ENCODE measurements around the gene DKC1. TPM values are rescaled to one million over a fixed set of nuclear protein-coding genes. Genes with fewer than 3 reads are reported as not detected.
A peak's percentile ranks its signal among the peaks of the same experiment; 100 is the strongest.

DKC1 gene
- total and polyA plus RNA-seq, 2 of the 13 experiments (the other 11 are each of a cell fraction or from before 2014, with no cell fraction given), result 61.6 to 102 TPM

- no peak for TF ChIP-seq RERE (CRISPR knock-in tag; IDR thresholded peaks at IDR 0.05; ENCODE audit: low read depth)
- peak; percentile 76 for TF ChIP-seq SP2 (CRISPR knock-in tag; IDR thresholded peaks at IDR 0.05)
- no peak for TF ChIP-seq ZNF607 (CRISPR knock-in tag; IDR thresholded peaks at IDR 0.05; ENCODE audit: borderline replicate concordance)
- TF ChIP-seq ATAD3A (CRISPR knock-in tag; IDR thresholded peaks at IDR 0.05), result no peak
- TF ChIP-seq IKZF4 (CRISPR knock-in tag; IDR thresholded peaks at IDR 0.05; ENCODE audit: borderline replicate concordance, low read depth, not compliant biosample characterization), result no peak
- TF ChIP-seq ZNF570 (CRISPR knock-in tag; IDR thresholded peaks at IDR 0.05; ENCODE audit: borderline replicate concordance), result no peak
- no peak for TF ChIP-seq TGIF2 (CRISPR knock-in tag; IDR thresholded peaks at IDR 0.05)
- TF ChIP-seq MLLT10 (CRISPR knock-in tag; IDR thresholded peaks at IDR 0.05), result no peak
- TF ChIP-seq ZNF512 (CRISPR knock-in tag; IDR thresholded peaks at IDR 0.05), result no peak
- no peak for TF ChIP-seq CBX2 (IDR thresholded peaks at IDR 0.05; ENCODE audit: low read depth, low read length)
- TF ChIP-seq CBX2 (CRISPR knock-in tag; IDR thresholded peaks at IDR 0.05; ENCODE audit: low read depth), result no peak
- no peak for TF ChIP-seq FOXO4 (CRISPR knock-in tag; conservative IDR thresholded peaks at IDR 0.05)
- no peak for TF ChIP-seq POLR2AphosphoS2 (IDR thresholded peaks at IDR 0.05; ENCODE audit: low read depth, low read length)
- no peak for TF ChIP-seq ZBTB49 (CRISPR knock-in tag; IDR thresholded peaks at IDR 0.05; ENCODE audit: borderline replicate concordance)
- no peak for TF ChIP-seq SNAPC5 (CRISPR knock-in tag; IDR thresholded peaks at IDR 0.05; ENCODE audit: borderline replicate concordance)
- peak; percentile 79 for TF ChIP-seq PHF8 (CRISPR knock-in tag; IDR thresholded peaks at IDR 0.05)
- no peak for TF ChIP-seq ZFP62 (CRISPR knock-in tag; IDR thresholded peaks at IDR 0.05)
- TF ChIP-seq ZNF879 (CRISPR knock-in tag; IDR thresholded peaks at IDR 0.05), result no peak
- no peak for TF ChIP-seq NFIB (CRISPR knock-in tag; IDR thresholded peaks at IDR 0.05; ENCODE audit: borderline replicate concordance)
Measured at GRCh38 chrX:154762537-154763296, at the start of gene DKC1 (continued).

Data from HepG2 (cell line).